GM12878 (cell line): Measurements from ENCODE around the gene PRAF2. TPM values are rescaled to one million over a fixed set of nuclear protein-coding genes. Genes with fewer than 3 reads are reported as not detected.

Experiments used
- ATAC-seq: fragments of 200-7000 bp; cut with Tn5 transposase; 3 replicates; pipeline ENCODE4 v1.9.1; 2020; ENCODE audit warnings: mild to moderate bottlenecking, moderate library complexity
- BruUV-seq: library from RNA; stranded (reverse); fragments of 400-500 nt; replicated peaks from 2 replicates; lab custom pipeline; 2021; lab: Mats Ljungman, UMichigan
- CTCF ChIA-PET: fragments of 300-600 bp; sonication (Branson Sonifier 250); formaldehyde crosslinking; extraction: SDS; loops from one replicate; lab custom pipeline; 2021; ENCODE audit warnings: inconsistent platforms; lab: Yijun Ruan, JAX
- POLR2A ChIA-PET: fragments of 350-600 bp; formaldehyde crosslinking; extraction: SDS; loops from one replicate; lab custom pipeline; 2021; ENCODE audit warnings: inconsistent platforms; lab: Charles Lee
- RAD21 ChIA-PET: fragments of 300-600 bp; sonication (Branson Sonifier 250); formaldehyde crosslinking; loops from one replicate; lab custom pipeline; 2023; ENCODE audit warnings: antibody characterized with exemption; ENCODE audit not compliant: unreplicated experiment; lab: Charles Lee
- SMC1A ChIA-PET: fragments of 300-600 bp; sonication (Branson Sonifier 250); formaldehyde crosslinking; loops from one replicate; lab custom pipeline; 2023; ENCODE audit not compliant: unreplicated experiment, uncharacterized antibody; lab: Charles Lee
- DNase-seq: peaks from one replicate; pipeline ENCODE4 v3.0.0-alpha.2; 2011; ENCODE audit warnings: low read depth, low spot score
- FAIRE-seq: peaks from 3 replicates; lab custom pipeline; 2011; peaks lifted over from hg19 to GRCh38; lab: Jason Lieb, UNC
- H2AFZ ChIP-seq: 2 replicates; pipeline ENCODE4 v1.6.0; 2011; ENCODE audit warnings: low read depth, low read length, control low read depth; ENCODE audit not compliant: control insufficient read depth
- H3K27ac ChIP-seq: 2 replicates; pipeline ENCODE4 v1.5.1; 2011; ENCODE audit warnings: control low read depth; ENCODE audit not compliant: control insufficient read depth, insufficient read depth
- H3K27me3 ChIP-seq, 2 experiments: replicated peaks in 1 of 2; 2 replicates each; pipeline versions ENCODE4 v1.6.0 to v1.6.1; 2011; ENCODE audit warnings: low read length in 1 of 2; ENCODE audit not compliant: control insufficient read depth in 2 of 2, insufficient read depth in 2 of 2
- H3K36me3 ChIP-seq, 2 experiments: 2 replicates each; pipeline ENCODE4 v1.5.1; 2011; ENCODE audit warnings: low read length in 1 of 2; ENCODE audit not compliant: control insufficient read depth in 2 of 2, insufficient read depth in 2 of 2
- H3K4me1 ChIP-seq: 2 replicates; pipeline ENCODE4 v1.6.1; 2011; ENCODE audit warnings: mild to moderate bottlenecking, low read length, moderate library complexity, mixed read lengths; ENCODE audit not compliant: control insufficient read depth, insufficient read depth
- H3K4me2 ChIP-seq: 2 replicates; pipeline ENCODE4 v1.6.0; 2011; ENCODE audit warnings: control low read depth; ENCODE audit not compliant: control insufficient read depth, insufficient read depth
- H3K4me3 ChIP-seq: fragments of 200-600 bp; sonication (generic); 2 replicates; pipeline ENCODE4 v1.5.1; 2016
- H3K79me2 ChIP-seq: 2 replicates; pipeline ENCODE4 v1.6.0; 2011; ENCODE audit warnings: low read length; ENCODE audit not compliant: control insufficient read depth, insufficient read depth
- H3K9ac ChIP-seq: 2 replicates; pipeline ENCODE4 v1.8.0; 2011; ENCODE audit warnings: low read length, control low read depth, mixed read lengths; ENCODE audit not compliant: control insufficient read depth, insufficient read depth
- H3K9me3 ChIP-seq: replicated peaks from 3 replicates; pipeline ENCODE4 v1.5.1; 2011; ENCODE audit warnings: mild to moderate bottlenecking, low read length; ENCODE audit not compliant: control insufficient read depth, insufficient read depth
- H4K20me1 ChIP-seq: 2 replicates; pipeline ENCODE4 v1.6.0; 2011; ENCODE audit not compliant: control insufficient read depth, insufficient read depth
- KAT2A ChIP-seq: conservative IDR thresholded peaks from 2 replicates; pipeline ENCODE4 v1.6.1; 2011; ENCODE audit warnings: low read depth, low read length; ENCODE audit not compliant: control insufficient read depth
- MEF2A ChIP-seq: IDR thresholded peaks from 2 replicates; pipeline ENCODE4 v1.6.1; 2011; ENCODE audit warnings: low read depth, mild to moderate bottlenecking, low read length, moderate library complexity; ENCODE audit not compliant: insufficient read depth
- MTA2 ChIP-seq: fragments of 450-650 bp; IDR thresholded peaks from 2 replicates; pipeline ENCODE4 v1.6.1; 2016; ENCODE audit warnings: low read depth, mild to moderate bottlenecking, moderate library complexity
- MTA3 ChIP-seq: IDR thresholded peaks from 2 replicates; pipeline ENCODE4 v1.6.1; 2012; ENCODE audit warnings: low read length, inconsistent platforms, borderline replicate concordance
- NKRF ChIP-seq: fragments of 450-650 bp; conservative IDR thresholded peaks from 2 replicates; pipeline ENCODE4 v1.6.1; 2017; ENCODE audit warnings: mild to moderate bottlenecking, moderate library complexity
- POU2F2 ChIP-seq: IDR thresholded peaks from 3 replicates; pipeline ENCODE4 v1.6.1; 2011; ENCODE audit warnings: low read depth, mild to moderate bottlenecking, low read length, borderline replicate concordance
- RCOR1 ChIP-seq: conservative IDR thresholded peaks from 2 replicates; pipeline ENCODE4 v1.6.1; 2012; ENCODE audit warnings: low read depth, low read length, improper control_type of control experiment
- RELA ChIP-seq: fragments of 450-650 bp; IDR thresholded peaks from 2 replicates; pipeline ENCODE4 v1.8.0; 2014; ENCODE audit warnings: borderline replicate concordance; ENCODE audit not compliant: partially characterized antibody
- TBL1XR1 ChIP-seq: IDR thresholded peaks from 2 replicates; pipeline ENCODE4 v1.6.1; 2012; ENCODE audit warnings: low read depth, low read length, improper control_type of control experiment
- ZBTB40 ChIP-seq: fragments of 450-650 bp; IDR thresholded peaks from 2 replicates; pipeline ENCODE4 v1.6.1; 2016; ENCODE audit warnings: mild to moderate bottlenecking, moderate library complexity, borderline replicate concordance
- ZSCAN29 ChIP-seq: fragments of 450-650 bp; IDR thresholded peaks from 2 replicates; pipeline ENCODE4 v1.6.1; 2017; ENCODE audit warnings: mild to moderate bottlenecking, moderate library complexity
- WGBS: methylation state at CpG from one replicate; pipeline ENCODE4 v1.1.6; 2016; ENCODE audit warnings: low lambda C conversion rate; ENCODE audit not compliant: insufficient replicate concordance, insufficient coverage; ENCODE audit errors: missing lambda C conversion rate; 5-methylcytosine and 5-hydroxymethylcytosine counted together
- in situ Hi-C: fragments of 300-500 bp; cut with MboI; formaldehyde crosslinking; loops from 9 replicates; pipeline ENCODE4 v1.14.3; 2018; ENCODE audit warnings: mixed read lengths
- intact Hi-C: fragments of 100-400 bp; cut with micrococcal nuclease; formaldehyde crosslinking; loops from one replicate; pipeline ENCODE4 v1.14.2; 2022; ENCODE audit not compliant: unreplicated experiment
- polyA plus RNA-seq, 11 experiments: library from polyadenylated mRNA; depleted of rRNA in 4 of 11; unstranded in 6 of 11; stranded (reverse) in 5 of 11; fragments of >200 nt; fragmentation: Nextera tagmentation in 4 of 11; fragmentation: Illumina TruSeq in 1 of 11; extraction: Ambion mirVana in 4 of 11; extraction: Trizol in 1 of 11; gene quantifications; 1 replicate in 1 of 11; 2 replicates in 10 of 11; pipeline versions ENCODE4 v1.2.1 to v1.2.3, GENCODE V29; 2011 to 2016; ENCODE audit warnings: inconsistent platforms in 2 of 11, missing spikeins in 2 of 11, low read depth in 1 of 11
- total RNA-seq, 4 experiments: library from RNA; depleted of rRNA in 3 of 4; stranded (reverse); fragments of >200 nt in 3 of 4; fragmentation: Illumina TruSeq in 1 of 4; extraction: Trizol in 1 of 4; gene quantifications; 2 replicates each; pipeline versions ENCODE4 v1.2.1 to v1.2.3, GENCODE V29; 2013 to 2021
- TF ChIP-seq, protein P1 (sequence below): fragments of 450-650 bp; formaldehyde crosslinking; IDR thresholded peaks from 2 replicates; pipeline ENCODE4 v1.5.0; 2022; ENCODE audit warnings: mild to moderate bottlenecking, missing genetic modification characterization

The PRAF2 gene
- total and polyA plus RNA-seq, 10 of the 15 experiments (the other 5 are each of a cell fraction or from before 2014, with no cell fraction given) = 0.80 to 16.7 (median 7.0) TPM

DNA sequence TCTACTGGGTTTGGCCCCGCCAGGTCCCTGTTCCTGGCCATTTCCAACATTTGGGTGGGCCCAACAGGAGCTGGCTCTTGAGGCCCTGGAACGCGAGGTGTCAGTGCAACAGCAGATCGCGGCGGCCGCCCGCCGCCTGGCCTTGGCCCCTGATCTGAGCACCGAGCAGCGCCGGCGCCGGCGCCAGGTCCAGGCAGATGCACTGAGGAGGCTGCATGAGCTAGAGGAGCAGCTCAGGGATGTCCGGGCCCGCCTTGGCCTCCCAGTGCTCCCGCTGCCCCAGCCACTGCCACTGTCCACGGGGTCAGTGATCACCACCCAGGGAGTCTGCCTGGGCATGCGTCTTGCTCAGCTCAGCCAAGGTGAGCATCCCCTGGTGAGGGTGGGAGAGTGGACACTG is 9.5 kb downstream of the PRAF2 start (continued):
- TF ChIP-seq, protein P1, sequence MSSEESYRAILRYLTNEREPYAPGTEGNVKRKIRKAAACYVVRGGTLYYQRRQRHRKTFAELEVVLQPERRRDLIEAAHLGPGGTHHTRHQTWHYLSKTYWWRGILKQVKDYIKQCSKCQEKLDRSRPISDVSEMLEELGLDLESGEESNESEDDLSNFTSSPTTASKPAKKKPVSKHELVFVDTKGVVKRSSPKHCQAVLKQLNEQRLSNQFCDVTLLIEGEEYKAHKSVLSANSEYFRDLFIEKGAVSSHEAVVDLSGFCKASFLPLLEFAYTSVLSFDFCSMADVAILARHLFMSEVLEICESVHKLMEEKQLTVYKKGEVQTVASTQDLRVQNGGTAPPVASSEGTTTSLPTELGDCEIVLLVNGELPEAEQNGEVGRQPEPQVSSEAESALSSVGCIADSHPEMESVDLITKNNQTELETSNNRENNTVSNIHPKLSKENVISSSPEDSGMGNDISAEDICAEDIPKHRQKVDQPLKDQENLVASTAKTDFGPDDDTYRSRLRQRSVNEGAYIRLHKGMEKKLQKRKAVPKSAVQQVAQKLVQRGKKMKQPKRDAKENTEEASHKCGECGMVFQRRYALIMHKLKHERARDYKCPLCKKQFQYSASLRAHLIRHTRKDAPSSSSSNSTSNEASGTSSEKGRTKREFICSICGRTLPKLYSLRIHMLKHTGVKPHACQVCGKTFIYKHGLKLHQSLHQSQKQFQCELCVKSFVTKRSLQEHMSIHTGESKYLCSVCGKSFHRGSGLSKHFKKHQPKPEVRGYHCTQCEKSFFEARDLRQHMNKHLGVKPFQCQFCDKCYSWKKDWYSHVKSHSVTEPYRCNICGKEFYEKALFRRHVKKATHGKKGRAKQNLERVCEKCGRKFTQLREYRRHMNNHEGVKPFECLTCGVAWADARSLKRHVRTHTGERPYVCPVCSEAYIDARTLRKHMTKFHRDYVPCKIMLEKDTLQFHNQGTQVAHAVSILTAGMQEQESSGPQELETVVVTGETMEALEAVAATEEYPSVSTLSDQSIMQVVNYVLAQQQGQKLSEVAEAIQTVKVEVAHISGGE (CRISPR knock-in tag) = no peak
- TF ChIP-seq, all 136 proteins: peak for 0

GRCh38 chrX:49063715-49064114 is 10.1 kb downstream of the PRAF2 start:
- H3K27me3 ChIP-seq = no peaks in the 10 kb centered on the region
- H3K79me2 ChIP-seq = no peaks in the 10 kb centered on the region
- RAD21 ChIA-PET = no interaction called here
- H3K4me2 ChIP-seq = no peak overlapping the region
- CTCF ChIA-PET = no interaction called here
- H3K27ac ChIP-seq = no peak overlapping the region
- DNase-seq = no peak
- no peak overlapping the region for H2AFZ ChIP-seq
- H3K4me3 ChIP-seq = no peak overlapping the region
- SMC1A ChIA-PET = no interaction called here
- no peak for FAIRE-seq
- ATAC-seq = no peak
- no peaks in the 10 kb centered on the region for H4K20me1 ChIP-seq
- in situ Hi-C loops (no loop called here), intact Hi-C loops (no loop called here)
- POLR2A ChIA-PET = no interaction called here
- no peaks in the 10 kb centered on the region for H3K9me3 ChIP-seq
- H3K9ac ChIP-seq = no peak overlapping the region
- H3K36me3 ChIP-seq = no peaks in the 10 kb centered on the region
- no peaks in the 10 kb centered on the region for H3K4me1 ChIP-seq
- WGBS = 80% methylated on average over 9 of the region's 9 CpGs
- no TSS peak for BruUV-seq
- TF ChIP-seq TBL1XR1 (no peak), MTA2 (no peak), RCOR1 (no peak), ZBTB40 (no peak), MTA3 (no peak), POU2F2 (no peak), ZSCAN29 (no peak), RELA (no peak), MEF2A (no peak), NKRF (no peak), KAT2A (no peak)
